Lower leg skin (tissue), 3 donors: ENCODE results near the gene BANF2.

ENCODE experiments used
- CTCF ChIP-seq, 3 donors: fragments of 450-650 bp; IDR thresholded peaks; one replicate each; pipeline ENCODE4 v1.5.1; 2016; ENCODE audit warnings: antibody characterized with exemption in 3 of 3, mild to moderate bottlenecking in 3 of 3, moderate library complexity in 2 of 3
- POLR2A ChIP-seq, 2 donors: fragments of 450-650 bp; IDR thresholded peaks; one replicate each; pipeline ENCODE4 v1.6.1; 2016 to 2017; ENCODE audit warnings: antibody characterized with exemption in 2 of 2, mild to moderate bottlenecking in 1 of 2, moderate library complexity in 1 of 2

GRCh38 chr20:17668432-17668831, 31.3 kb upstream of the BANF2 start:
- TF ChIP-seq CTCF (IDR thresholded peaks at IDR 0.05) (no peak), POLR2A (IDR thresholded peaks at IDR 0.05) (no peak)
